H1 (cell line): ENCODE data around the gene TDRD12. TPM values are rescaled to one million over a fixed set of nuclear protein-coding genes. Genes with fewer than 3 reads are reported as not detected.
A peak's percentile ranks its signal among the peaks of the same experiment; 100 is the strongest.

Experiments used
- CTCF ChIA-PET: fragments of 300-600 bp; sonication (Branson Sonifier 250); formaldehyde crosslinking; loops from one replicate; lab custom pipeline; 2021; ENCODE audit not compliant: partially characterized antibody; lab: Charles Lee
- POLR2A ChIA-PET: fragments of 300-600 bp; sonication (Branson Sonifier 250); formaldehyde crosslinking; loops from one replicate; lab custom pipeline; 2021; ENCODE audit warnings: inconsistent platforms; ENCODE audit not compliant: partially characterized antibody; lab: Charles Lee
- DNase-seq, 2 experiments: peaks; one replicate each; pipeline versions ENCODE4 v3.0.0 to v3.0.0-alpha.2; 2010 to 2022; ENCODE audit warnings: low spot score in 2 of 2, low read depth in 1 of 2, mixed read lengths in 1 of 2
- FAIRE-seq: peaks from 2 replicates; lab custom pipeline; 2011; peaks lifted over from hg19 to GRCh38; lab: Jason Lieb, UNC
- H2AFZ ChIP-seq: 2 replicates; pipeline ENCODE4 v1.8.1; 2012; ENCODE audit warnings: low read length, inconsistent platforms
- H2AK5ac ChIP-seq: 2 replicates; pipeline ENCODE4 v1.6.1; 2013; ENCODE audit warnings: low read depth, low read length
- H2BK120ac ChIP-seq: replicated peaks from 2 replicates; pipeline ENCODE3; 2013; ENCODE audit warnings: low read depth, low read length, inconsistent platforms
- H2BK12ac ChIP-seq: 2 replicates; pipeline ENCODE4 v1.6.1; 2013; ENCODE audit warnings: low read depth, low read length
- H2BK15ac ChIP-seq: 2 replicates; pipeline ENCODE4 v1.6.1; 2013; ENCODE audit warnings: low read length
- H2BK20ac ChIP-seq: 2 replicates; pipeline ENCODE4 v1.6.1; 2013; ENCODE audit warnings: low read length
- H2BK5ac ChIP-seq: 2 replicates; pipeline ENCODE4 v1.6.1; 2013; ENCODE audit warnings: low read depth, low read length
- H3K14ac ChIP-seq: 2 replicates; pipeline ENCODE4 v1.6.1; 2013; ENCODE audit warnings: inconsistent platforms; ENCODE audit not compliant: insufficient read length
- H3K18ac ChIP-seq: 2 replicates; pipeline ENCODE4 v1.6.1; 2013; ENCODE audit warnings: low read length; ENCODE audit errors: extremely low read depth
- H3K23ac ChIP-seq: 2 replicates; pipeline ENCODE4 v1.6.1; 2013; ENCODE audit warnings: inconsistent platforms; ENCODE audit not compliant: insufficient read length
- H3K23me2 ChIP-seq: 2 replicates; pipeline ENCODE4 v1.6.1; 2013; ENCODE audit warnings: low read depth, low read length
- H3K27ac ChIP-seq: 2 replicates; pipeline ENCODE4 v1.6.1; 2011; ENCODE audit warnings: low read depth, low read length, inconsistent platforms
- H3K27me3 ChIP-seq, 4 experiments: replicated peaks in 1 of 4; 1 replicate in 1 of 4; 2 replicates in 3 of 4; pipeline versions ENCODE4 v1.6.1 to v1.8.1; 2011 to 2013; ENCODE audit warnings: low read length in 3 of 4, mild to moderate bottlenecking in 3 of 4, inconsistent platforms in 2 of 4, mixed read lengths in 2 of 4, moderate library complexity in 1 of 4; ENCODE audit not compliant: control insufficient read depth in 3 of 4, insufficient read depth in 3 of 4; ENCODE audit errors: extremely low read depth in 1 of 4
- H3K36me3 ChIP-seq, 4 experiments: 2 replicates each; pipeline versions ENCODE4 v1.6.1 to v1.8.1; 2011 to 2013; ENCODE audit warnings: mild to moderate bottlenecking in 4 of 4, low read length in 3 of 4, moderate library complexity in 2 of 4, control low read depth in 1 of 4, inconsistent platforms in 1 of 4; ENCODE audit not compliant: insufficient read depth in 4 of 4, control insufficient read depth in 2 of 4
- H3K4ac ChIP-seq: replicated peaks from 2 replicates; pipeline ENCODE3; 2013; ENCODE audit warnings: low read length, low read depth, mixed read lengths, inconsistent platforms; ENCODE audit not compliant: insufficient read length
- H3K4me1 ChIP-seq, 4 experiments: replicated peaks in 1 of 4; 1 replicate in 1 of 4; 2 replicates in 3 of 4; pipeline versions ENCODE4 v1.6.1 to v1.8.1; 2011 to 2013; ENCODE audit warnings: low read length in 3 of 4, inconsistent platforms in 2 of 4, mixed read lengths in 1 of 4; ENCODE audit not compliant: insufficient read depth in 4 of 4, control insufficient read depth in 3 of 4
- H3K4me2 ChIP-seq, 2 experiments: 2 replicates each; pipeline versions ENCODE4 v1.6.1 to v1.8.1; 2011 to 2013; ENCODE audit warnings: low read depth in 2 of 2, low read length in 2 of 2, control low read depth in 1 of 2, inconsistent platforms in 1 of 2, mild to moderate bottlenecking in 1 of 2; ENCODE audit not compliant: insufficient read depth in 1 of 2
- H3K4me3 ChIP-seq, 4 experiments: fragments of 200-600, 300-600 bp in 1 of 4; sonication (generic), shearing (Covaris generic), sonication (Bioruptor Twin) in 1 of 4; 2 replicates each; pipeline versions ENCODE4 v1.5.1 to v1.8.1; 2011 to 2016; ENCODE audit warnings: low read length in 4 of 4, low read depth in 3 of 4, control low read depth in 2 of 4, inconsistent platforms in 2 of 4, mild to moderate bottlenecking in 2 of 4, mixed read lengths in 1 of 4, moderate library complexity in 1 of 4; ENCODE audit not compliant: insufficient read depth in 2 of 4; ENCODE audit errors: extremely low read depth in 1 of 4
- H3K56ac ChIP-seq: replicated peaks from 2 replicates; pipeline ENCODE3; 2013; ENCODE audit warnings: low read depth, mild to moderate bottlenecking, mixed read lengths, low read length, inconsistent platforms; ENCODE audit not compliant: insufficient read length
- H3K79me1 ChIP-seq: 2 replicates; pipeline ENCODE4 v1.6.1; 2013; ENCODE audit warnings: low read depth, low read length, control low read depth
- H3K79me2 ChIP-seq, 2 experiments: 2 replicates each; pipeline versions ENCODE4 v1.6.1 to v1.8.1; 2012 to 2013; ENCODE audit warnings: low read length in 2 of 2, mild to moderate bottlenecking in 2 of 2, inconsistent platforms in 1 of 2; ENCODE audit not compliant: insufficient read depth in 2 of 2, control insufficient read depth in 1 of 2
- H3K9ac ChIP-seq, 4 experiments: replicated peaks in 1 of 4; 1 replicate in 1 of 4; 2 replicates in 3 of 4; pipeline versions ENCODE4 v1.6.1 to v1.8.1; 2011 to 2013; ENCODE audit warnings: low read depth in 3 of 4, low read length in 3 of 4, control low read depth in 2 of 4, mild to moderate bottlenecking in 2 of 4, moderate library complexity in 2 of 4, inconsistent platforms in 1 of 4; ENCODE audit errors: extremely low read depth in 1 of 4
- H3K9me3 ChIP-seq, 2 experiments: 2 replicates each; pipeline versions ENCODE4 v1.6.1 to v1.8.1; 2012 to 2013; ENCODE audit warnings: mild to moderate bottlenecking in 2 of 2, moderate library complexity in 2 of 2, control low read depth in 1 of 2, inconsistent platforms in 1 of 2, low read depth in 1 of 2, low read length in 1 of 2, mixed read lengths in 1 of 2; ENCODE audit not compliant: insufficient read depth in 2 of 2
- H4K20me1 ChIP-seq, 2 experiments: replicated peaks in 1 of 2; 2 replicates each; pipeline versions ENCODE3 to v1.8.1; 2011 to 2013; ENCODE audit warnings: inconsistent platforms in 2 of 2, low read length in 2 of 2, mild to moderate bottlenecking in 1 of 2; ENCODE audit not compliant: insufficient read depth in 2 of 2, control insufficient read depth in 1 of 2
- H4K5ac ChIP-seq: 2 replicates; pipeline ENCODE4 v1.6.1; 2013; ENCODE audit warnings: low read length, low read depth, mixed read lengths, inconsistent platforms; ENCODE audit not compliant: insufficient read length
- H4K8ac ChIP-seq: 2 replicates; pipeline ENCODE4 v1.8.0; 2013; ENCODE audit warnings: mild to moderate bottlenecking, moderate library complexity, low read length, inconsistent platforms; ENCODE audit not compliant: insufficient read depth; ENCODE audit errors: extremely low read depth
- H4K91ac ChIP-seq: replicated peaks from 2 replicates; pipeline ENCODE3; 2013; ENCODE audit warnings: low read length, mixed read lengths, inconsistent platforms; ENCODE audit not compliant: insufficient read length
- EP300 ChIP-seq, 2 experiments: IDR thresholded peaks; 1 replicate in 1 of 2; 2 replicates in 1 of 2; pipeline ENCODE4 v1.6.1; 2011 to 2012; ENCODE audit warnings: low read depth in 2 of 2, low read length in 2 of 2, mild to moderate bottlenecking in 2 of 2, borderline replicate concordance in 1 of 2, inconsistent platforms in 1 of 2, moderate library complexity in 1 of 2
- FOSL1 ChIP-seq: IDR thresholded peaks from 2 replicates; pipeline ENCODE4 v1.6.1; 2011; ENCODE audit warnings: mild to moderate bottlenecking, low read depth, low read length, moderate library complexity; ENCODE audit not compliant: insufficient read depth
- KDM4A ChIP-seq: IDR thresholded peaks from one replicate; pipeline ENCODE4 v1.7.1; 2012; ENCODE audit warnings: low read depth, mild to moderate bottlenecking, moderate library complexity, low read length, inconsistent platforms; ENCODE audit not compliant: severe bottlenecking
- KDM5A ChIP-seq: fragments of 200-600 bp; IDR thresholded peaks from 2 replicates; pipeline ENCODE4 v1.7.1; 2012; ENCODE audit warnings: mild to moderate bottlenecking, low read length, inconsistent platforms, mixed read lengths
- POU5F1 ChIP-seq: IDR thresholded peaks from 2 replicates; pipeline ENCODE4 v1.6.1; 2011; ENCODE audit warnings: low read depth, mild to moderate bottlenecking, low read length, moderate library complexity
- RXRA ChIP-seq: IDR thresholded peaks from 2 replicates; pipeline ENCODE4 v1.6.1; 2011; ENCODE audit warnings: low read depth, mild to moderate bottlenecking, low read length, moderate library complexity; ENCODE audit not compliant: insufficient read depth
- SAP30 ChIP-seq: fragments of 300-600 bp; sonication (generic); IDR thresholded peaks from 2 replicates; pipeline ENCODE4 v1.7.1; 2012; ENCODE audit warnings: low read length, moderate library complexity, mild to moderate bottlenecking, inconsistent platforms; ENCODE audit not compliant: insufficient read depth, insufficient replicate concordance
- TAF1 ChIP-seq: IDR thresholded peaks from 2 replicates; pipeline ENCODE4 v1.6.1; 2011; ENCODE audit warnings: mild to moderate bottlenecking, low read depth, low read length
- WGBS, 2 experiments: shearing (Covaris generic) in 1 of 2; methylation state at CpG; one replicate each; pipeline versions ENCODE4 v1.1.6 to v1.1.7; 2013 to 2015; ENCODE audit warnings: low lambda C conversion rate in 2 of 2, mixed read lengths in 2 of 2, inconsistent platforms in 1 of 2, low coverage in 1 of 2, missing lambda C conversion rate in 1 of 2; ENCODE audit not compliant: insufficient replicate concordance in 2 of 2, insufficient coverage in 1 of 2, insufficient read length in 1 of 2; ENCODE audit errors: extremely low coverage in 1 of 2, missing lambda C conversion rate in 1 of 2; 5-methylcytosine and 5-hydroxymethylcytosine counted together
- polyA plus RNA-seq, 7 experiments: library from polyadenylated mRNA; depleted of rRNA in 3 of 7; stranded (reverse) in 5 of 7; unstranded in 2 of 7; fragments of >200 nt in 5 of 7; fragments of 200-250 nt in 2 of 7; gene quantifications; 1 replicate in 5 of 7; 2 replicates in 1 of 7; 4 replicates in 1 of 7; pipeline versions ENCODE4 v1.2.1 to v1.2.3, GENCODE V29; 2011 to 2013; ENCODE audit warnings: missing spikeins in 2 of 7, mixed read lengths in 2 of 7
- total RNA-seq: library from RNA; stranded (reverse); fragmentation: NEBNext Ultra II Directional; extraction: Animal tissue kit (Norgen Biotek cat#: 25700); gene quantifications from 2 replicates; pipeline ENCODE4 v1.2.1, GENCODE V29; 2021

TDRD12 gene
- total and polyA plus RNA-seq, 2 of the 8 experiments (the other 6 are each of a cell fraction or from before 2014, with no cell fraction given): 0.39 to 0.88 TPM

GRCh38 chr19:32858155-32858554 lies 138.6 kb downstream of the TDRD12 start:
- Histone ChIP-seq H3K4me1 (no peaks in the 10 kb centered on the region; a peak in 1 of 7 replicates), H3K4ac (no peak overlapping the region), H4K5ac (no peak overlapping the region), H3K79me2 (no peaks in the 10 kb centered on the region), H2BK120ac (no peak overlapping the region), H3K14ac (no peak overlapping the region), H3K9ac (no peak overlapping the region), H3K18ac (no peak overlapping the region), H2BK5ac (no peak overlapping the region), H3K23ac (no peak overlapping the region), H2AFZ (no peak overlapping the region), H4K91ac (no peak overlapping the region), H3K79me1 (no peaks in the 10 kb centered on the region), H2BK20ac (no peak overlapping the region), H2BK12ac (no peak overlapping the region), H2BK15ac (no peak overlapping the region), H3K27ac (no peak overlapping the region), H3K36me3 (no peaks in the 10 kb centered on the region), H4K8ac (peak overlapping the region; percentile 14; the same call in 1 of the 2 replicates), H3K4me3 (no peak overlapping the region), H3K56ac (no peak overlapping the region), H3K27me3 (no peaks in the 10 kb centered on the region), H3K23me2 (no peaks in the 10 kb centered on the region), H3K4me2 (no peak overlapping the region)
- POLR2A ChIA-PET: no interaction called here
- 87% methylated on average over 13 of the region's 13 CpGs; no CpG with 5 or more reads in 1 of the 2 experiments for WGBS, 2 experiments
- DNase-seq (no peak), FAIRE-seq (no peak)
- no peak for TF ChIP-seq SAP30
- no peak for TF ChIP-seq POU5F1
- no peak for TF ChIP-seq TAF1
- TF ChIP-seq KDM4A: no peak
- TF ChIP-seq FOSL1: no peak
- no peak for TF ChIP-seq EP300 (IDR thresholded peaks at IDR 0.05; ENCODE audit: borderline replicate concordance in 1 of 2, low read depth in 2 of 2, low read length in 2 of 2)
- no peak for TF ChIP-seq KDM5A
- no peak for TF ChIP-seq RXRA
- TF ChIP-seq, all 59 proteins: peak for 0
- Histone ChIP-seq H3K9me3 (no peaks in the 10 kb centered on the region), H2AK5ac (no peak overlapping the region), H4K20me1 (no peaks in the 10 kb centered on the region)
- CTCF ChIA-PET: no interaction called here
